Measurements from ENCODE around the gene CCBE1.

CCBE1 gene

DNA sequence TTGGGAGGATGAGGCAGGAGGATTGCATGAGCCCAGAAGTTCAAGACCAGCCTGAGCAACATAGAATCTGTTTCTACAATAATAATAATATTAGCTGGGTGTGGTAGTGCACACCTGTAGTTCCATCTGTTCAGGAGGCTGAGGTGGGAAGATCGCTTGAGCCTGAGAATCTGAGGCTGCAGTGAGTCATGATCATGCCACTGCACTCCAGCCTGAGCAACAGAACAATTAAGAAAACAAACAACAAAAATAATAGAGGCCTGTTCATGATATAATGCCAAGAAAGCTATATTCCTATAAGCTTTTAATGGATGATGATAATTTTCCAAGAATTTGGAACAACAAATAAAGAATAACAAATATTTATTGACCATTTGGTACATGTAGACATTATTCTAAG, 6.9 kb upstream of the CCBE1 start:
- TF ChIP-seq, protein P1, sequence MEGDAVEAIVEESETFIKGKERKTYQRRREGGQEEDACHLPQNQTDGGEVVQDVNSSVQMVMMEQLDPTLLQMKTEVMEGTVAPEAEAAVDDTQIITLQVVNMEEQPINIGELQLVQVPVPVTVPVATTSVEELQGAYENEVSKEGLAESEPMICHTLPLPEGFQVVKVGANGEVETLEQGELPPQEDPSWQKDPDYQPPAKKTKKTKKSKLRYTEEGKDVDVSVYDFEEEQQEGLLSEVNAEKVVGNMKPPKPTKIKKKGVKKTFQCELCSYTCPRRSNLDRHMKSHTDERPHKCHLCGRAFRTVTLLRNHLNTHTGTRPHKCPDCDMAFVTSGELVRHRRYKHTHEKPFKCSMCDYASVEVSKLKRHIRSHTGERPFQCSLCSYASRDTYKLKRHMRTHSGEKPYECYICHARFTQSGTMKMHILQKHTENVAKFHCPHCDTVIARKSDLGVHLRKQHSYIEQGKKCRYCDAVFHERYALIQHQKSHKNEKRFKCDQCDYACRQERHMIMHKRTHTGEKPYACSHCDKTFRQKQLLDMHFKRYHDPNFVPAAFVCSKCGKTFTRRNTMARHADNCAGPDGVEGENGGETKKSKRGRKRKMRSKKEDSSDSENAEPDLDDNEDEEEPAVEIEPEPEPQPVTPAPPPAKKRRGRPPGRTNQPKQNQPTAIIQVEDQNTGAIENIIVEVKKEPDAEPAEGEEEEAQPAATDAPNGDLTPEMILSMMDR (conservative IDR thresholded peaks at IDR 0.05) = no peak
- no peak for TF ChIP-seq ZFX (IDR thresholded peaks at IDR 0.05)
- peak overlapping the region; percentile 63 for H3K27ac ChIP-seq

DNA sequence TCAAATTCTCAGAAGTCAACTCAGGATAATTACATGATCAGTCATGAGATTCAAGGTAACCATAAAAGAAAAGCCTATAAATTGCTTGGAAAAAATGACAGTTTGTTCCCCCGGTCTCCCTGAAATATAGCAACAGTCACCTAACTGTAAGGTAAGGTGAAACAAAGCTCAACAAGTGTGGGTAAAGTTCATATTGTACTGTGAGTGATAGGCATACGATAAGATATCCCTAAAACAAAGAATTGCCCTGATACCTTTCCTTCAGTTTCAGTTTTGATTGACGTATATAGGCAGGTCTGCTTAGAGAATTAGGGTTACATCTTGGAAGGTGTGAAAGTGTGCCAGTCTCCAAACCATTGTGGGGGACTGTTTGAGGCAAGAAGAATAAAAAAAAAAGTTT, 4.0 kb upstream of the CCBE1 start:
- TF ChIP-seq ZFX (IDR thresholded peaks at IDR 0.05) = no peak
- TF ChIP-seq, protein P1 (conservative IDR thresholded peaks at IDR 0.05) = no peak
- H3K27ac ChIP-seq = no peak overlapping the region

DNA sequence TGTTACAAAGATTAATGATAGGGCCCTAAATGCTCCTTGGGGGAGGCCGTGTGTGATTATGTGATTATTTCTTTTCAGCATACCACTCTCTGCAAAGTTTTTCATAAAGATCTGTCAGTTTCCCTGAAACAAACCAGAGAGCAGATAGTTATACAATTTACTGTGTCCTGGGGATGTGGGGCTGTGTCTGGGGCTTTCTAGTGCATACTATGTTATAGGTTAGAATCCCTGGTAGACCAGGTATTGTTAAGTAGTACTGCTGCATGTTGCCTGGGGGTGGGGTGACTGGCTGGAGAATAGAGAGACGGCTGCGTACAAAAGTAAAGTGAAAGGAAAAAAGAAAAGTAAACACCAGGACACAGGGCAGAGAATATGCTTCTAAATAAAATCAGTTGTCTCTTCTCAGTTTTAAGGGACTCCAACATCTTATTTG, 3.3 kb upstream of the CCBE1 start:
- TF ChIP-seq, protein P1 (conservative IDR thresholded peaks at IDR 0.05) = no peak
- no peak for TF ChIP-seq ZFX (IDR thresholded peaks at IDR 0.05)
- H3K27ac ChIP-seq = no peak overlapping the region

- no peak overlapping the region for H3K27ac ChIP-seq
Measured at GRCh38 chr18:59699750-59700534, 2.7 kb upstream of the CCBE1 start.

DNA sequence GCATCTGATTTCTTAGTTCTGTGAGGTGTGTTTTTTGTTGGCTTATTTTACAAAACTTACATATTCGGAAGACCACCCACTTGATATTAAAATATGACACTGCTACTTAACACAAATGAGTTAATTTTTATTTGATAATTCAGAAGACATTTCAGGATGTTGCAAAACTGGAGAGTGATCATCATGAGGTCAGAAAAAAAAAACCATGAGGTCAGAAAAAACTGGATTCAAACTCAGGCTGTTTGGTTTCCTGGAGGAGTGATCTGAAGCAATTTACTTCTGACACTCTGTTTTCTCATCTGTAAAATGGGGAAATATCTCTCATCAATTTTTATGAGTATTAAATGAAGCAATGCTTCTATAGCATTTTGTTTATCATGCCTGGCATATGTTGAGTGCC, 1.8 kb upstream of the CCBE1 start:
- no peak overlapping the region for H3K27ac ChIP-seq
- TF ChIP-seq ZFX (IDR thresholded peaks at IDR 0.05) = no peak
- TF ChIP-seq, protein P1 (conservative IDR thresholded peaks at IDR 0.05) = no peak

More at GRCh38 chr18:59699750-59700534, 2.7 kb upstream of the CCBE1 start:
- TF ChIP-seq, protein P1 (conservative IDR thresholded peaks at IDR 0.05) = no peak
- TF ChIP-seq ZFX (IDR thresholded peaks at IDR 0.05) = no peak

DNA sequence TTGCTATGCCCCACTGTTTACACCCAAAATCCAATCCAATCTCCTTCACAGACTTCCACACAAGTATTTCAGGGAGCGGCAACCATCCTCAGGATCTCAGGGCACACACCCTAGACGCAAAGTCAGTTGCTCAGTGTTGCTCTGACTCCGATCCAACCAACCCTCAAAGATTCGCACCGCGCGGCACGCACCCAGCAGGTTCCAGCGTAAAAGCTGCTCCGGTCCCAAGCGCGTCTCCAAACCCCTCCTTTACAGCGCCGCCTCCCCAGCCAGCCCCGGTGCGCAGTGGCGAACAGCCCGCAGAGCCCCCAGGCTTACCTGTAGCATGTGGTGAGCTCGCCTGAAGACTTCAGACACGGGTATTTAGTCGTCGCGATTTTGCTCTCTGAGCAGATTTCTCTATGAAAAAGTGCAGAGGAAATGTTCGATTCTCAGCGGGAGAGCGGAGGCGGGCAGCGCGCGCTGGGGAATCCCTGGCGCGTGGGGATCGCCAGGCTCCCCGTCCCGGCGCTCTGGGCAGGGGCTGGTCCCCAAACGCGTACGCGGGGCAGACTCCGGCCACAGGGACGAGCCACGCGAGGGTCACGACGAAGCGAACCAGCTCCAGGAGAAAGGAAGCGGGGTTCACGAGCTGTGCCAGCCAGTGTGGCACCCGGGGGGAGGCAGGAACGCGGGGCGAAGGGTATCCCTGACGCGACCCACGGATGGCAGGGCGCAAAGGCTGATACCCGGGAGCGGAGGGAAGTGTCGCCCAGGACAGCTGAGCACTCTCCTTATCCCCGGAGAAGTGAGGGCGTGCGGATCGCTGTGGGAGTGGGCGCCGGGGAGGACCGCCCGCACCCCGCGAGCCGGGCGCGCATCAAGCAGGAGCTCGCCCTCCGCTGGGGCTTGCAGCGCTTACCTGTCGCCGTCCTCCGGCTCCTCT, 650 bp downstream of the CCBE1 start:
- H3K27ac ChIP-seq = no peak overlapping the region
- no peak for TF ChIP-seq ZFX (IDR thresholded peaks at IDR 0.05)
- TF ChIP-seq, protein P1 (conservative IDR thresholded peaks at IDR 0.05) = no peak

DNA sequence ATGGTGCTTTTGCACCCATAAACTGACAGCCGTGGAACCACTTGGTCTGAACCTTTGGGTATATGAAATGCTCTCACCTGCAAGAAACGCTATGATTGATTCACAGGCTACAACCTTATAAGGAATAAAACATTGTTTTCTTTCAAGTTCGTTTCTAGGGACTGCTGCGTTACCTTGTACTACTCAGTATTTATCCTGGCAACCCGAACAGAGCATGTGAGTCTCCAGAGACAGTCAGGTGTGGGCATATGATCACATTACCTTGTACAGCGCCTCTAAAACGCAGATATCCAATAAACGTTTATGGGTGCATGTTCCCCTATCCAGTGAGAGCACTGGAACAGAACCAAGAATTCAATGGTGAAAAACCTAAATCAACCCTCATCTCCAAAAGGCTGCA, 1.7 kb downstream of the CCBE1 start:
- TF ChIP-seq, protein P1 (conservative IDR thresholded peaks at IDR 0.05) = no peak
- TF ChIP-seq ZFX (IDR thresholded peaks at IDR 0.05) = no peak
- H3K27ac ChIP-seq = no peak overlapping the region

Measured in C4-2B (cell line).